ENCODE data around the gene TTLL11.
"Not testable (repeated sequence)": the region's sequence is repeated elsewhere in the genome, so short reads cannot be mapped to it uniquely, and the experiment has no call there.

The TTLL11 gene

DNA sequence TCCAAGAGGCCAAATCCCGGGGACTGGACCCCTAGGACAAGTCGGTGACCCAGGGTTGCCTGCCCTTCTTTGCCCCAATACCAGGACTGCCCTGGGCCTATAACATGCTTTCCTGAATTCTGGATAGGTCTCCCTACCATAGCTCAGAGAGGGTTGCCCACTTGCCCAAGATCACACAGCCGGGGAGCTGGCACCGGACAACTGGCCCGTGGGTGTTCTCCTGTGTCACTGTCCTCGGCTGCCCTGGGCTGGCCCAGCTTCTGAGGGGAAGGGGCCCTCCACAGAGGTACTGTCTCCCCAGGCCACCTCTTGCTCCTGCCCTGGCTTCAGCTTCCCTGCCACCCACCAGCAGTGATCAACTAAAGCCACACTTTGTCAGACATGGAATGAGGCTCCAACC, 28.8 kb upstream of the TTLL11 start:
- DNase-seq (ENCODE audit: low spot score), result no peak
- ChIA-PET CTCF (interaction anchor here (0.6 to 10.5 kb wide), 12 partner anchors 13 to 706 kb away, joined by 3 to 99 read pairs (median 6); no protein-coding TSS in a partner anchor), POLR2A (ENCODE audit: low non-redundant PET) (no interaction called here)
- TF ChIP-seq, protein P1, sequence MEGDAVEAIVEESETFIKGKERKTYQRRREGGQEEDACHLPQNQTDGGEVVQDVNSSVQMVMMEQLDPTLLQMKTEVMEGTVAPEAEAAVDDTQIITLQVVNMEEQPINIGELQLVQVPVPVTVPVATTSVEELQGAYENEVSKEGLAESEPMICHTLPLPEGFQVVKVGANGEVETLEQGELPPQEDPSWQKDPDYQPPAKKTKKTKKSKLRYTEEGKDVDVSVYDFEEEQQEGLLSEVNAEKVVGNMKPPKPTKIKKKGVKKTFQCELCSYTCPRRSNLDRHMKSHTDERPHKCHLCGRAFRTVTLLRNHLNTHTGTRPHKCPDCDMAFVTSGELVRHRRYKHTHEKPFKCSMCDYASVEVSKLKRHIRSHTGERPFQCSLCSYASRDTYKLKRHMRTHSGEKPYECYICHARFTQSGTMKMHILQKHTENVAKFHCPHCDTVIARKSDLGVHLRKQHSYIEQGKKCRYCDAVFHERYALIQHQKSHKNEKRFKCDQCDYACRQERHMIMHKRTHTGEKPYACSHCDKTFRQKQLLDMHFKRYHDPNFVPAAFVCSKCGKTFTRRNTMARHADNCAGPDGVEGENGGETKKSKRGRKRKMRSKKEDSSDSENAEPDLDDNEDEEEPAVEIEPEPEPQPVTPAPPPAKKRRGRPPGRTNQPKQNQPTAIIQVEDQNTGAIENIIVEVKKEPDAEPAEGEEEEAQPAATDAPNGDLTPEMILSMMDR (conservative IDR thresholded peaks at IDR 0.05; ENCODE audit: low read depth), result no peak
- H3K27ac ChIP-seq, result no peak overlapping the region

DNA sequence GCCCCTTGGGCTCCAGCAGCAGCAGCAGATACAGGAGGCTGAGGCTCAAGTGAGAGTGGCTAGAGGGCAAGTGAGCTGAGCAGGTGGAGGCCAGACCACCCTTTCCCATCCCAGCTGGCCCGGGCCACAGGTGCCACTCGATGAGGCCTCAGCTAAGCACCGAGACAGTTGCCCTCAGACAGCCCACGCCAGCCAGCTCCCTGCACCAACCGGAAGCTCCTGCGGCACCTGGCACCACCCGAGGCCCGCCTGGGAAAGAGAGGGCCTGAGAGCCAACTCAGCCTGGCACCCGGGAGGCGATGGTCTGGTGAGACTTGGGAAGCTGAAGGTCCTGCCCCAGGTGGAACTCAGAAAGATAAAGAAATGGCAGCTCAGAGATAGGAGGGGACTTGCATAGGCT, 28.3 kb upstream of the TTLL11 start:
- ChIA-PET POLR2A (ENCODE audit: low non-redundant PET) (no interaction called here), CTCF (interaction anchor here (2.3 to 10.5 kb wide), 2 partner anchors 24 to 229 kb away, joined by 17 to 99 read pairs; no protein-coding TSS in a partner anchor)
- TF ChIP-seq, protein P1 (conservative IDR thresholded peaks at IDR 0.05; ENCODE audit: low read depth), result no peak
- DNase-seq (ENCODE audit: low spot score), result no peak
- H3K27ac ChIP-seq, result no peak overlapping the region

DNA sequence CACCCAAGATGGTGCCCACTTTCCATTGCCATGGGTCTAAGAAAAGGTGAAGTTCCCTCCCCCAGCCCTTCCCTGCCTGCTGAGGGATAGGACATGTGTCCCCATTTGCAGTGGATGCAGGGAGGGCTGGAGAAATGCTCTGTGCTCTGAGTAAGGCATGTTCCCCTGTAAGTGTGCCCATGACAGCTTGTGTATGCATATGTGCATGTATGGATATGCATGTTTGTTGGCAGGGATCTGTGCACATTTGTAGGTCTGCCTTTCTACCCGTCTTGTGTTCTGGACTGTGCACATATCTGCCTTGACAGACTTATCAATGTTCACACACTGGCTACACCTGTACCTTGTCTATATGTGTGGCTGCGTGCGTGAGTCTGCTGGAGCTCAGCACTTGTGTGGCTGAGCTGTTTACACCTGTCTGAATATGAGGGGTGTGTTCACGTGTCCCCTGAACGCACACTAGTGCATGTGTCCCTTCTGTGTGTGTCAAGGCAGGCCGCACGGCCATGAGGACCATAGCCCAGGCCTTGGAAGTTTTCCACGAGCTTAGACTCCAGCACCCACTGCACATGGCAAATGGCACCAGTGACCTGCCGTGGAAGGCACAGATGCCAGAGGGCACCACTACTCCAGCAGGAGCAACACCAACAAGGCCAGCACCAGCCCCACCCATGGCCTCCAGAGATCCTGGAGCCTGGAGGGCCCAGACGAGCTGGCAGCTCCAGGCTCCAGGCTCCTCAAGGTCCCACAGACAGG, 27.4 kb upstream of the TTLL11 start:
- CTCF ChIA-PET, result interaction anchor here (1.0 to 10.5 kb wide), 2 partner anchors 23 to 71 kb away, joined by 3 to 99 read pairs; no protein-coding TSS in a partner anchor

DNA sequence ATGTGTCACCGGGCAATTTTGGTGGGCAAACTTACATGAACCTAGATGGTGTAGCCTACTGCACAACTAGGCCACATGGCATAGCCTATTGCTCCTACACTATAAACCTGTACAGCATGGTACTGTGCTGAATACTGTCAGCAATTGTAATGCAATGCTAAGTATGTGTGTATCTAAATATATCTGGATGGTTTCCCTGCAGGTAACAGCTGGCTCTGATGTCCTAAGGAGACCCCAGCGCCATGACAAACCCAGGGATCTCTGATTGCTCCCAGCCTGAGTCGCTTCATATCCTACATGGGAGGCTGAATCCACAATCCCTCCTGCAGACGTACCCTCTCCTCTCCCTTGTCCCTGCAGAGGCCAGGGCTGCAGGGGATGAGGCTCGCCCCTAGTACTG, 26.6 kb upstream of the TTLL11 start:
- ChIA-PET POLR2A (ENCODE audit: low non-redundant PET) (no interaction called here), CTCF (interaction anchor here (1.0 to 10.5 kb wide), 2 partner anchors 22 to 71 kb away, joined by 3 to 99 read pairs; no protein-coding TSS in a partner anchor)
- no peak overlapping the region for H3K27ac ChIP-seq
- TF ChIP-seq, protein P1 (conservative IDR thresholded peaks at IDR 0.05; ENCODE audit: low read depth), result no peak
- no peak for DNase-seq (ENCODE audit: low spot score)

More for the DNA sequence above, 27.4 kb upstream of the TTLL11 start:
- no peak for DNase-seq (ENCODE audit: low spot score)
- TF ChIP-seq, protein P1 (conservative IDR thresholded peaks at IDR 0.05; ENCODE audit: low read depth), result no peak
- no peak overlapping the region for H3K27ac ChIP-seq
- POLR2A ChIA-PET (ENCODE audit: low non-redundant PET), result no interaction called here

DNA sequence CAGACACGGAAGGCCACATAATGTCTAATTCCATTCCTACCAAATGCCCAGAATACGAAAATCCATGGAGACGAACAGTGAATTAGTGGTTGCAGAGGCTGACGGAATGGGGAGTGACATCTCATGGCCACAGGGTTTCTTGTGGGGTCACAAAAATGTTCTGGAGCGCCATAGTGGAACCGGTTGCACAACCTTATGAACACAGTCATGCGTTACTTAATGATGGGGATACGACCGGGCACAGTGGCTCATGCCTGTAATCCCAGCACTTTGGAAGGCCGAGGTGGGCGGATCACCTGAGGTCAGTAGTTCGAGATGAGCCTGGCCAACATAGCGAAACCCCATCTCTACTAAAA, 26.0 kb upstream of the TTLL11 start:
- no peak for DNase-seq (ENCODE audit: low spot score)
- ChIA-PET CTCF (interaction anchor here (10.5 kb wide), 1 partner anchor 22 kb away, joined by 99 read pairs; no protein-coding TSS in a partner anchor), POLR2A (ENCODE audit: low non-redundant PET) (no interaction called here)
- no peak overlapping the region for H3K27ac ChIP-seq
- TF ChIP-seq, protein P1 (conservative IDR thresholded peaks at IDR 0.05; ENCODE audit: low read depth), result no peak

DNA sequence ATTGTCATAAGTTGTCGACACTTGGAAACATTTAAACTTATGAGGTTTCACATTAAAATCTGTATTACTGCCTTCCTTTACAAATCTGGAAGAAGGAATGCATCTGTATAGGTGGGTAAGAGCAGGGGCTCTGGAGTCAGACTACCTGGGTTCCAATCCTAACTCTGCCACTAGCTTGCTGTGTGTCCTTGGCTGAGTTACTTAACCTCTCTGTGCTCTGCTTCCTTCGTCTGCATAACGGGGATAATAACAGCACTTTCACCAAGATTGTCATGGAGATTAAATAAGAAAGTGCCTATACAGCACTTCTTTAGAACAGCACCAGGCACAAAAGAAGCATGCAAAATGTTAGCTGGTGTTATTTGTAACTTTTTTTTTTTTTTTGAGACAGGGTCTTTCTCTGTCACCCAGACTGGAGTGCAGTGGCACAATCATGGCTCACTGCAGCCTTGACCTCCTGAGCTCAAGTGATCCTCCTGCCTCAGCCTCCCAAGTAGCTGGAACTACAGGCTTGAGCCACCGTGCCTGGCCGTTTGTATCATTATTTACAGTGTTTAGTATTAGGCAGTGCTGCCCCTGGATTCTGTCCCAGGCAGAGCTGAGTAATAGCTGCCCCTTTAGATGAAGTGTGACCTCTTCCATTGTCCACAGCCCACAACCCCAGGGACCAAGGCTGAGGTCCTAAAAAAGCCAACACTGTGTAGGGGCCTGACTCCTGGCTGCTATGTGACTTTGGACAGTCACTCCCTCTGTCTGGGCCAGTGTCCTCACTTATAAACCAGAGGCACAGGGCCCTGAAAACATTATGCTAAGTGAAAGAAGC, 25.4 kb upstream of the TTLL11 start:
- ChIA-PET POLR2A (ENCODE audit: low non-redundant PET) (no interaction called here), CTCF (interaction anchor here (10.5 kb wide), 1 partner anchor 21 kb away, joined by 99 read pairs; no protein-coding TSS in a partner anchor)
- no peak overlapping the region for H3K27ac ChIP-seq
- DNase-seq (ENCODE audit: low spot score), result no peak
- TF ChIP-seq, protein P1 (conservative IDR thresholded peaks at IDR 0.05; ENCODE audit: low read depth), result no peak

DNA sequence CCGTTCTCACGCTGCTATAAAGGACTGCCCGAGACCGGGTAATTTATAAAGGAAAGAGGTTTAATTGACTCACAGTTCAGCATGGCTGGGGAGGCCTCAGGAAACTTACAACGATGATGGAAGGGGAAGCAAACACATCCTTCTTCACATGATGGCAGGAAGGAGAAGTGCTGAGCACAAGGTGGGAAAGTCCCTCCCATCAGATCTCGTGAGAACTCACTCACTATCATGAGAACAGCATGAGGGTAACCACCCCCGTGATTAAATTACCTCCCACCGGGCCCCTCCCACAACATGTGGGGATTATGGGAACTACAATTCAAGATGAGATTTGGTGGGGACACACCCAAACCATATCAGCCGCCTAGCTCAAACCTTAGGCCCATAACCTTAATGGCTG, 24.1 kb upstream of the TTLL11 start:
- CTCF ChIA-PET, result interaction anchor here (1.1 to 1.3 kb wide), 2 partner anchors 18 to 19 kb away, joined by 3 to 6 read pairs; no protein-coding TSS in a partner anchor
- POLR2A ChIA-PET (ENCODE audit: low non-redundant PET); H3K27ac ChIP-seq; DNase-seq (ENCODE audit: low spot score): not testable (repeated sequence)

All from RWPE1 (cell line).